ENCODE results near the gene LRRTM4.

The LRRTM4 gene

DNA sequence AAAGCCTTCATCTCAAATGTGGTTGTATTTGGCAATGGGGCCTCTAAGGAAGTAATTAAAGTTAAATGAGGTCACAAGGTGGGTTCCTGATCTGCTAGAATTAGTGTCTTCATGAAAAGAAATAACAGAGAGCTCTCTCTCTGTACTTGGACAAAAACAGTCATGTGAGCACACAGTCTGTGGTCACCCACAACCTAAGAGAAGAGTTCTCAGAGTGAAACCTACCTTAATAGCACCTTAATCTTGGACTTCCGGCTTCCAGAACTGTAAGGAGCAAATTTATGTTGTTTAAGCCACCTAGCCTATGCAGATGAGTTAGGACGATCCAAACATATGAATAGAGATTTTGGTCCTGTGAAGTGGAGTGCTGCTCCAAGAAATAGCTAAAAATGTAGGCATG lies 758.9 kb downstream of the LRRTM4 start:
- Histone ChIP-seq H3K27me3 (ENCODE audit: insufficient read depth, low read length) (no peaks in the 10 kb centered on the region), H4K20me1 (ENCODE audit: insufficient read depth, low read length) (no peaks in the 10 kb centered on the region), H3K79me2 (ENCODE audit: insufficient read depth, low read length) (no peaks in the 10 kb centered on the region), H3K4me1 (ENCODE audit: insufficient read depth, low read length, severe bottlenecking) (peaks cover 30% of the 10 kb centered on the region), H3K27ac (ENCODE audit: low read depth, low read length, poor library complexity, severe bottlenecking) (no peak overlapping the region), H3K4me2 (ENCODE audit: low read length) (no peak overlapping the region), H3K4me3 (ENCODE audit: low read depth, low read length, poor library complexity, severe bottlenecking) (no peak overlapping the region), H2AFZ (ENCODE audit: low read length) (no peak overlapping the region), H3F3A (ENCODE audit: insufficient read depth, low read length) (no peaks in the 10 kb centered on the region), H3K9me3 (ENCODE audit: low read length) (no peaks in the 10 kb centered on the region), H3K9ac (ENCODE audit: low read length) (no peak overlapping the region), H3K9me2 (ENCODE audit: low read depth, low read length) (no peaks in the 10 kb centered on the region), H3K36me3 (ENCODE audit: insufficient read depth, low read length) (no peaks in the 10 kb centered on the region)
- TF ChIP-seq, protein P1, sequence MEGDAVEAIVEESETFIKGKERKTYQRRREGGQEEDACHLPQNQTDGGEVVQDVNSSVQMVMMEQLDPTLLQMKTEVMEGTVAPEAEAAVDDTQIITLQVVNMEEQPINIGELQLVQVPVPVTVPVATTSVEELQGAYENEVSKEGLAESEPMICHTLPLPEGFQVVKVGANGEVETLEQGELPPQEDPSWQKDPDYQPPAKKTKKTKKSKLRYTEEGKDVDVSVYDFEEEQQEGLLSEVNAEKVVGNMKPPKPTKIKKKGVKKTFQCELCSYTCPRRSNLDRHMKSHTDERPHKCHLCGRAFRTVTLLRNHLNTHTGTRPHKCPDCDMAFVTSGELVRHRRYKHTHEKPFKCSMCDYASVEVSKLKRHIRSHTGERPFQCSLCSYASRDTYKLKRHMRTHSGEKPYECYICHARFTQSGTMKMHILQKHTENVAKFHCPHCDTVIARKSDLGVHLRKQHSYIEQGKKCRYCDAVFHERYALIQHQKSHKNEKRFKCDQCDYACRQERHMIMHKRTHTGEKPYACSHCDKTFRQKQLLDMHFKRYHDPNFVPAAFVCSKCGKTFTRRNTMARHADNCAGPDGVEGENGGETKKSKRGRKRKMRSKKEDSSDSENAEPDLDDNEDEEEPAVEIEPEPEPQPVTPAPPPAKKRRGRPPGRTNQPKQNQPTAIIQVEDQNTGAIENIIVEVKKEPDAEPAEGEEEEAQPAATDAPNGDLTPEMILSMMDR (IDR thresholded peaks at IDR 0.05; ENCODE audit: low read length): no peak
- TF ChIP-seq EZH2 (IDR thresholded peaks at IDR 0.05; ENCODE audit: borderline replicate concordance, low read length): no peak

DNA sequence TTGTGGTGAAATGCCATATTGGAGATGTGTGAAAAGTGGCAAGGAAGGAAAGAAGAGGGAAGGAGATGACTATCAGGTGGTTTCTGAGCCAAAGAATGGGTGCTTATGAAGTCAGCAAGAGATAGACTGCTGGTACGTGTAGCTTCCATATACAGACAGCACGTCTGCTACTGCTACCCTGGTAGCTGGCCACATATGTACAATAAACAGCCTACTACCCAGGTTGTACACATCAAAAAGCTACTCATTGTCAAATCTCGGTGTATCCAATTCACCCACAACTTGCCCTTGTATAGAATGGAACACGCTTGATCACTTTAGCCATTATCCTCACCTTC lies 761.8 kb downstream of the LRRTM4 start:
- Histone ChIP-seq H4K20me1 (ENCODE audit: insufficient read depth, low read length) (no peaks in the 10 kb centered on the region), H2AFZ (ENCODE audit: low read length) (0 out of 2 replicates have a peak overlapping the region, but pooled peaks have one; percentile 54), H3K27ac (ENCODE audit: low read depth, low read length, poor library complexity, severe bottlenecking) (peak overlapping the region; percentile 37), H3F3A (ENCODE audit: insufficient read depth, low read length) (no peaks in the 10 kb centered on the region), H3K9me3 (ENCODE audit: low read length) (no peaks in the 10 kb centered on the region), H3K4me2 (ENCODE audit: low read length) (peak overlapping the region; percentile 29; the same call in 1 of the 2 replicates), H3K4me3 (ENCODE audit: low read depth, low read length, poor library complexity, severe bottlenecking) (no peak overlapping the region), H3K36me3 (ENCODE audit: insufficient read depth, low read length) (no peaks in the 10 kb centered on the region), H3K4me1 (ENCODE audit: insufficient read depth, low read length, severe bottlenecking) (peaks cover 30% of the 10 kb centered on the region), H3K79me2 (ENCODE audit: insufficient read depth, low read length) (no peaks in the 10 kb centered on the region), H3K27me3 (ENCODE audit: insufficient read depth, low read length) (no peaks in the 10 kb centered on the region), H3K9me2 (ENCODE audit: low read depth, low read length) (no peaks in the 10 kb centered on the region), H3K9ac (ENCODE audit: low read length) (no peak overlapping the region)
- TF ChIP-seq, protein P1 (IDR thresholded peaks at IDR 0.05; ENCODE audit: low read length): no peak
- no peak for TF ChIP-seq EZH2 (IDR thresholded peaks at IDR 0.05; ENCODE audit: borderline replicate concordance, low read length)

DNA sequence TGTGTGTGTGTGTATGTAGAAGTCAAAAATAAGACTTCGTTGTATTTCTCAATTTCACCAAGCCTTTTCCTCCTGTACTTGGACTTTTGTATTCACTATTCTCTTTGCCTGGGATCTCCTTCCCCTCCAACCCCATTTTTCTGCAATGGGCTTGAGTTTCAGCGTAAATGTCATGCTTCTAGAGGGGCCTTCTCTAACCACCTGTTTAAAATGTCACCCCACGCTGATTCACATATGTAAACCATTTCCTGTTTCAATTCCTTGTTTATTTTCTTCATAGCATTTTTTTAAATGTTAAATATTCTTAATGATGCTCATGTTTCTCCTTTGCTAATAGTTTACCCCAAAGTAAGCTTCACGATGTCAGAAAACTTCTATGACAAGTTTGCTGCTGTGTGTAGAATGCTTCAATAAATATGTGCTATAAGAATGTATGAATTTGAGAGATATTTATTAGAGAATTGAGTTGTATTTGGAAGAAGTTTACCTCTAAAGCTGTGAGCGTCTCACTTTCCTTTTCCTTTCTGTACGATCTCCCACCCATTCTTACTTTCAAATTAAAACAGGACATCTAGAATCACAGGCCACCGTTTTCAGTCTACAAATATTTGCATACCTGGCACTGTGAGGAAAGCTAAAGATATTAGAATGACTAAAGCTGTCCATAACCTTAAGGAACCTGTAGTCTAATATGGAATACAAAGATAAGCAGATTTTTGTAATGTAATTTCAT lies 762.4 kb downstream of the LRRTM4 start:
- Histone ChIP-seq H3F3A (ENCODE audit: insufficient read depth, low read length) (no peaks in the 10 kb centered on the region), H3K27me3 (ENCODE audit: insufficient read depth, low read length) (no peaks in the 10 kb centered on the region), H3K9ac (ENCODE audit: low read length) (no peak overlapping the region), H2AFZ (ENCODE audit: low read length) (0 out of 2 replicates have a peak overlapping the region, but pooled peaks have one; percentile 54), H3K4me1 (ENCODE audit: insufficient read depth, low read length, severe bottlenecking) (peaks cover 30% of the 10 kb centered on the region), H3K36me3 (ENCODE audit: insufficient read depth, low read length) (no peaks in the 10 kb centered on the region), H3K4me2 (ENCODE audit: low read length) (peak overlapping the region; percentile 29; the same call in 1 of the 2 replicates), H3K9me2 (ENCODE audit: low read depth, low read length) (no peaks in the 10 kb centered on the region), H3K79me2 (ENCODE audit: insufficient read depth, low read length) (no peaks in the 10 kb centered on the region), H4K20me1 (ENCODE audit: insufficient read depth, low read length) (no peaks in the 10 kb centered on the region), H3K9me3 (ENCODE audit: low read length) (no peaks in the 10 kb centered on the region), H3K4me3 (ENCODE audit: low read depth, low read length, poor library complexity, severe bottlenecking) (no peak overlapping the region), H3K27ac (ENCODE audit: low read depth, low read length, poor library complexity, severe bottlenecking) (peak overlapping the region; percentile 37)
- no peak for TF ChIP-seq EZH2 (IDR thresholded peaks at IDR 0.05; ENCODE audit: borderline replicate concordance, low read length)
- TF ChIP-seq, protein P1 (IDR thresholded peaks at IDR 0.05; ENCODE audit: low read length): no peak

Measured in OCI-LY1 (cell line).